SU-DHL-6 (cell line): ENCODE measurements around the gene NPHS1.

Experiments used
- CTCF ChIP-seq: fragments of 200-600 bp; sonication (generic); IDR thresholded peaks from one replicate; pipeline ENCODE4 v1.5.1; 2017; ENCODE audit warnings: antibody characterized with exemption, mild to moderate bottlenecking, low read length, moderate library complexity; ENCODE audit not compliant: insufficient read depth, poor library complexity, severe bottlenecking
- EZH2phosphoT487 ChIP-seq: fragments of 200-600 bp; sonication (generic), shearing (Covaris generic); conservative IDR thresholded peaks from 2 replicates; pipeline ENCODE4 v1.6.1; 2018; ENCODE audit warnings: mild to moderate bottlenecking, antibody characterized with exemption, low read length, moderate library complexity, mixed read lengths

DNA sequence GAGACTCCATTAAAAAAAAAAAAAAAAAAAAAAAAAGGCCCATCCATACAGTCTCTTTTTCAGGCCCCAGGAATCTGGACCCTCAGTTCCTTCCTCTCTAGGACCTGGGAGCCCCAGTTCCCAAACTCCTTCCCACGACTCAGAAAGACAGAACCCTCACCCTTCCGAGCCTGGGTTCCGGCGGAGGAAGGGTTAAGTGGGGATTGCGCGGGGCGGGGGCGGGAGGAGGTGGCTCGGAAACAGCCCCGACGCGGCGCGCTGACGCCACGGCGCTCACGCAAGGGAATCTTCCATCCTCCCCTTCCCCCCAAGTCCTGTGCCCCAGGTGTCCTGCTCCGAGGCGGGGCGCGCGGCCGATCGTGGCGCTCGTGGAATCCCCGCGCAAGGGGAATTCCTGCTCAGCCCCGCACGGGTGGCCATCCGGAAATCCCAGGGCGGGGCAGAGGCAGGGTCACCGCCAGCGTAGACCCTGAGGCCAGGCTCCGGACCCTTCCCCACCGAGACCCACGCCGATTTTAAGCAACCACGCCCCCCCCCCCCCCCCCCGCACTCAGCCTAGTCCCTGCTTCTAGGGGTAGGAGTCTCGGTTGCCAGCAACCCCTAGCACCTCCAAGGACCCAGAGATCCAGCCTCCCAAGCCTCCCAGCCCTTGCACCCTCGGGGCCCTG is 47.4 kb upstream of the NPHS1 start:
- TF ChIP-seq CTCF, result no peak
- no peak for TF ChIP-seq EZH2phosphoT487
